OCI-LY3 (cell line): ENCODE measurements around the gene PDIA5.

ENCODE experiments used
- H2AFZ ChIP-seq: fragments of 200-600, 300-600 bp; shearing (Covaris generic); 2 replicates; pipeline ENCODE4 v1.6.0; 2014; ENCODE audit warnings: antibody characterized with exemption, low read depth, low read length
- H3K27ac ChIP-seq: fragments of 200-600, 300-600 bp; sonication (generic); 2 replicates; pipeline ENCODE4 v1.5.1; 2014; ENCODE audit warnings: mild to moderate bottlenecking, low read length, moderate library complexity, mixed read lengths
- H3K27me3 ChIP-seq: fragments of 200-600, 300-600 bp; sonication (generic); 2 replicates; pipeline ENCODE4 v1.6.1; 2014; ENCODE audit warnings: low read depth, low read length, mixed read lengths
- H3K36me3 ChIP-seq: fragments of 200-600, 300-600 bp; sonication (generic); replicated peaks from 2 replicates; pipeline ENCODE3; 2014; ENCODE audit warnings: low read depth, low read length, mixed read lengths
- H3K4me1 ChIP-seq: fragments of 300-600, 200-600 bp; sonication (generic); 2 replicates; pipeline ENCODE4 v1.6.1; 2014; ENCODE audit warnings: low read length, mixed read lengths
- H3K4me2 ChIP-seq: fragments of 200-600, 300-600 bp; sonication (generic); 2 replicates; pipeline ENCODE4 v1.6.1; 2014; ENCODE audit warnings: low read length, mixed read lengths
- H3K4me3 ChIP-seq: fragments of 300-600, 200-600 bp; sonication (generic); 2 replicates; pipeline ENCODE4 v1.5.1; 2014; ENCODE audit warnings: antibody characterized with exemption, mild to moderate bottlenecking, low read length, moderate library complexity
- H3K79me2 ChIP-seq: fragments of 300-600, 200-600 bp; shearing (Covaris generic); 2 replicates; pipeline ENCODE4 v1.6.1; 2014; ENCODE audit warnings: mild to moderate bottlenecking, low read length, mixed read lengths
- H3K9ac ChIP-seq: fragments of 300-600, 200-600 bp; shearing (Covaris generic); 2 replicates; pipeline ENCODE4 v1.6.0; 2014; ENCODE audit warnings: mild to moderate bottlenecking, low read length, moderate library complexity
- H3K9me3 ChIP-seq: fragments of 200-600, 300-600 bp; shearing (Covaris generic); 2 replicates; pipeline ENCODE4 v1.6.1; 2014; ENCODE audit warnings: low read length, mixed read lengths; ENCODE audit not compliant: insufficient read depth
- H4K20me1 ChIP-seq: fragments of 200-600, 300-600 bp; sonication (generic); 2 replicates; pipeline ENCODE4 v1.6.1; 2016; ENCODE audit warnings: low read length, mixed read lengths; ENCODE audit not compliant: insufficient read depth
- CTCF ChIP-seq: fragments of 200-600, 300-600 bp; sonication (generic); IDR thresholded peaks from 2 replicates; pipeline ENCODE4 v1.5.1; 2014; ENCODE audit warnings: antibody characterized with exemption, low read length, low read depth
- EZH2phosphoT487 ChIP-seq: fragments of 200-600 bp; shearing (Covaris generic); IDR thresholded peaks from 2 replicates; pipeline ENCODE4 v1.6.1; 2018; ENCODE audit warnings: antibody characterized with exemption, mixed run types, low read depth

PDIA5 gene

GRCh38 chr3:123090728-123091531, 24.1 kb downstream of the PDIA5 start:
- peaks cover 23% of the 10 kb centered on the region for H3K36me3 ChIP-seq
- no peak overlapping the region for H2AFZ ChIP-seq
- peaks cover 29% of the 10 kb centered on the region for H4K20me1 ChIP-seq
- H3K27me3 ChIP-seq: no peaks in the 10 kb centered on the region
- TF ChIP-seq CTCF (no peak), EZH2phosphoT487 (no peak)
- H3K79me2 ChIP-seq: peaks cover 51% of the 10 kb centered on the region
- no peaks in the 10 kb centered on the region for H3K9me3 ChIP-seq
- H3K27ac ChIP-seq: no peak overlapping the region
- no peaks in the 10 kb centered on the region for H3K4me1 ChIP-seq
- no peak overlapping the region for H3K4me3 ChIP-seq
- no peak overlapping the region for H3K4me2 ChIP-seq
- no peak overlapping the region for H3K9ac ChIP-seq

GRCh38 chr3:123092243-123092642, 25.4 kb downstream of the PDIA5 start:
- TF ChIP-seq EZH2phosphoT487 (no peak), CTCF (no peak)
- H3K27ac ChIP-seq: no peak overlapping the region
- H3K9me3 ChIP-seq: no peaks in the 10 kb centered on the region
- H3K9ac ChIP-seq: no peak overlapping the region
- peaks cover 23% of the 10 kb centered on the region for H3K36me3 ChIP-seq
- no peak overlapping the region for H3K4me2 ChIP-seq
- H3K4me3 ChIP-seq: no peak overlapping the region
- peaks cover 21% of the 10 kb centered on the region for H4K20me1 ChIP-seq
- no peaks in the 10 kb centered on the region for H3K4me1 ChIP-seq
- no peak overlapping the region for H2AFZ ChIP-seq
- peaks cover 38% of the 10 kb centered on the region for H3K79me2 ChIP-seq
- H3K27me3 ChIP-seq: no peaks in the 10 kb centered on the region

DNA sequence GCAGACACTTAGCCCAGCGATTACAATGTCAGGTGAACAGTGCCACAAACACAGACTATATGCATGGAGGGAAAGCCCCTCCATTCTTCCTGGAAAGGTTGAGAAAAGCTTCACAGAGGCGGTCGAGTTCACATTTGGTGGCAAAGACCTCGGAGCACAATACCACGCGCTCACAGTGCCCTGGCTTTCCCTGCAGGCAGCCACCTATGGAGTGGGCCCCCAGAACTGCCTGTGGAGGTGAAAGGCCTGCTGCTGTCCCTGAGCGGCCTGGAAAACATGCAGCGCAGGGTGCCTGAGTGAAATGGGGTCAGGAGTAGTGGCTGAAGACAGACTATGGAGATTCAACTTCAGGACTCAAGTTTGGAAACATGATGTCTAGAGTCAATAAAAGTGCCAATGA, 26.9 kb downstream of the PDIA5 start:
- peaks cover 24% of the 10 kb centered on the region for H3K79me2 ChIP-seq
- no peaks in the 10 kb centered on the region for H3K27me3 ChIP-seq
- H3K27ac ChIP-seq: no peak overlapping the region
- no peak overlapping the region for H3K4me3 ChIP-seq
- TF ChIP-seq CTCF (no peak), EZH2phosphoT487 (no peak)
- H4K20me1 ChIP-seq: peaks cover 15% of the 10 kb centered on the region
- H3K36me3 ChIP-seq: peaks cover 25% of the 10 kb centered on the region
- no peaks in the 10 kb centered on the region for H3K4me1 ChIP-seq
- no peak overlapping the region for H2AFZ ChIP-seq
- H3K9ac ChIP-seq: no peak overlapping the region
- no peak overlapping the region for H3K4me2 ChIP-seq
- no peaks in the 10 kb centered on the region for H3K9me3 ChIP-seq

GRCh38 chr3:123094516-123095313, 27.9 kb downstream of the PDIA5 start:
- no peak overlapping the region for H3K4me3 ChIP-seq
- H3K27me3 ChIP-seq: no peaks in the 10 kb centered on the region
- H3K4me1 ChIP-seq: no peaks in the 10 kb centered on the region
- peaks cover 25% of the 10 kb centered on the region for H3K36me3 ChIP-seq
- H3K4me2 ChIP-seq: no peak overlapping the region
- no peak overlapping the region for H3K27ac ChIP-seq
- H4K20me1 ChIP-seq: peaks cover 16% of the 10 kb centered on the region
- TF ChIP-seq EZH2phosphoT487 (no peak), CTCF (no peak)
- H3K9ac ChIP-seq: no peak overlapping the region
- H3K9me3 ChIP-seq: no peaks in the 10 kb centered on the region
- H2AFZ ChIP-seq: no peak overlapping the region
- peaks cover 13% of the 10 kb centered on the region for H3K79me2 ChIP-seq
